IMR-90 (cell line): Measurements from ENCODE around the gene PSME3. TPM values are rescaled to one million over a fixed set of nuclear protein-coding genes. Genes with fewer than 3 reads are reported as not detected.

Experiments
- ATAC-seq: fragments of 200-7000 bp; cut with Tn5 transposase; 2 replicates; pipeline ENCODE4 v1.9.1; 2020; ENCODE audit warnings: low read depth, mild to moderate bottlenecking, moderate library complexity
- BruUV-seq: library from RNA; stranded (reverse); fragments of 400-500 nt; replicated peaks from 2 replicates; lab custom pipeline; 2021; lab: Mats Ljungman, UMichigan
- CTCF ChIA-PET: fragments of 300-600 bp; formaldehyde crosslinking; extraction: SDS; loops from one replicate; lab custom pipeline; 2021; ENCODE audit warnings: antibody characterized with exemption; lab: Yijun Ruan, JAX
- POLR2A ChIA-PET: fragments of 300-600 bp; sonication (Branson Sonifier 250); formaldehyde crosslinking; loops from one replicate; lab custom pipeline; 2022; ENCODE audit warnings: antibody characterized with exemption; ENCODE audit not compliant: unreplicated experiment; lab: Charles Lee
- DNase-seq: peaks from one replicate; pipeline ENCODE4 v3.0.0; 2013
- H2AFZ ChIP-seq: replicated peaks from 2 replicates; pipeline ENCODE3; 2013; ENCODE audit warnings: low read length, mild to moderate bottlenecking; ENCODE audit not compliant: poor library complexity
- H2AK5ac ChIP-seq: 2 replicates; pipeline ENCODE4 v1.6.1; 2013; ENCODE audit warnings: low read depth, low read length, inconsistent platforms
- H2AK9ac ChIP-seq: replicated peaks from 2 replicates; pipeline ENCODE3; 2013; ENCODE audit warnings: mild to moderate bottlenecking, low read depth, low read length, moderate library complexity; ENCODE audit not compliant: poor library complexity
- H2BK120ac ChIP-seq: 2 replicates; pipeline ENCODE4 v1.6.1; 2013; ENCODE audit warnings: low read depth, low read length, inconsistent platforms
- H2BK15ac ChIP-seq: 3 replicates; pipeline ENCODE4 v1.6.1; 2013; ENCODE audit warnings: low read depth, low read length, inconsistent platforms
- H2BK20ac ChIP-seq: 2 replicates; pipeline ENCODE4 v1.6.1; 2013; ENCODE audit warnings: low read depth, mild to moderate bottlenecking, inconsistent platforms, low read length, moderate library complexity
- H2BK5ac ChIP-seq: 2 replicates; pipeline ENCODE4 v1.6.1; 2013; ENCODE audit warnings: mild to moderate bottlenecking, low read depth, low read length, inconsistent platforms; ENCODE audit not compliant: poor library complexity, severe bottlenecking
- H3K14ac ChIP-seq: replicated peaks from 2 replicates; pipeline ENCODE4 v1.6.1; 2013; ENCODE audit warnings: low read depth, low read length, inconsistent platforms
- H3K18ac ChIP-seq: 2 replicates; pipeline ENCODE4 v1.6.1; 2013; ENCODE audit warnings: low read depth, low read length, control low read depth
- H3K23ac ChIP-seq: 2 replicates; pipeline ENCODE4 v1.6.1; 2013; ENCODE audit warnings: low read depth, low read length, inconsistent platforms
- H3K27ac ChIP-seq: 2 replicates; pipeline ENCODE4 v1.5.1; 2013; ENCODE audit warnings: mild to moderate bottlenecking, control low read depth, low read length; ENCODE audit not compliant: insufficient read depth
- H3K27me3 ChIP-seq: 2 replicates; pipeline ENCODE4 v1.6.1; 2013; ENCODE audit warnings: low read length; ENCODE audit not compliant: control insufficient read depth, insufficient read depth
- H3K36me3 ChIP-seq: 2 replicates; pipeline ENCODE4 v1.6.1; 2013; ENCODE audit warnings: low read length, mixed read lengths; ENCODE audit not compliant: control insufficient read depth, insufficient read depth
- H3K4ac ChIP-seq: 2 replicates; pipeline ENCODE4 v1.6.1; 2013; ENCODE audit warnings: low read depth, low read length, inconsistent platforms
- H3K4me1 ChIP-seq: 2 replicates; pipeline ENCODE4 v1.6.1; 2013; ENCODE audit warnings: low read length, mixed read lengths; ENCODE audit not compliant: control insufficient read depth, insufficient read depth
- H3K4me2 ChIP-seq: 2 replicates; pipeline ENCODE4 v1.6.1; 2013; ENCODE audit warnings: low read depth, mild to moderate bottlenecking, control low read depth, low read length, moderate library complexity
- H3K4me3 ChIP-seq: 2 replicates; pipeline ENCODE4 v1.5.1; 2013; ENCODE audit warnings: low read depth, mild to moderate bottlenecking, control low read depth, low read length, moderate library complexity; ENCODE audit not compliant: insufficient read depth
- H3K56ac ChIP-seq: 2 replicates; pipeline ENCODE4 v1.6.1; 2013; ENCODE audit warnings: low read length, inconsistent platforms; ENCODE audit not compliant: insufficient read depth; ENCODE audit errors: extremely low read depth
- H3K79me1 ChIP-seq, 2 experiments: 2 replicates each; pipeline ENCODE4 v1.6.1; 2013; ENCODE audit warnings: low read length in 2 of 2, inconsistent platforms in 1 of 2, low read depth in 1 of 2
- H3K9ac ChIP-seq: 2 replicates; pipeline ENCODE4 v1.6.1; 2013; ENCODE audit warnings: low read depth, low read length, control low read depth
- H3K9me1 ChIP-seq: 2 replicates; pipeline ENCODE4 v1.6.1; 2013; ENCODE audit warnings: low read length, inconsistent platforms; ENCODE audit not compliant: insufficient read depth
- H3K9me3 ChIP-seq: 2 replicates; pipeline ENCODE4 v1.6.1; 2013; ENCODE audit warnings: low read length; ENCODE audit not compliant: control insufficient read depth, insufficient read depth
- H4K20me1 ChIP-seq: 2 replicates; pipeline ENCODE4 v1.6.1; 2013; ENCODE audit warnings: low read length, inconsistent platforms; ENCODE audit not compliant: insufficient read depth
- H4K5ac ChIP-seq: 2 replicates; pipeline ENCODE4 v1.6.1; 2013; ENCODE audit warnings: mild to moderate bottlenecking, low read depth, low read length, control low read depth
- H4K8ac ChIP-seq, 2 experiments: 2 replicates each; pipeline ENCODE4 v1.6.1; 2013; ENCODE audit warnings: low read depth in 2 of 2, low read length in 2 of 2, control low read depth in 1 of 2, inconsistent platforms in 1 of 2
- H4K91ac ChIP-seq: 2 replicates; pipeline ENCODE4 v1.6.1; 2013; ENCODE audit warnings: low read depth, low read length, inconsistent platforms; ENCODE audit not compliant: insufficient read depth
- CEBPB ChIP-seq: IDR thresholded peaks from 2 replicates; pipeline ENCODE4 v1.6.1; 2012; ENCODE audit warnings: low read depth, low read length, improper control_type of control experiment
- CHD1 ChIP-seq: IDR thresholded peaks from 2 replicates; pipeline ENCODE4 v1.6.1; 2012; ENCODE audit warnings: low read depth, low read length, improper control_type of control experiment
- CTCF ChIP-seq: conservative IDR thresholded peaks from 2 replicates; pipeline ENCODE4 v1.5.1; 2012; ENCODE audit warnings: mild to moderate bottlenecking, low read depth, low read length, improper control_type of control experiment
- ELK1 ChIP-seq: fragments of 150-350 bp; IDR thresholded peaks from 2 replicates; pipeline ENCODE4 v1.6.1; 2016; ENCODE audit warnings: low read depth, mild to moderate bottlenecking, low read length, moderate library complexity, borderline replicate concordance
- FOS ChIP-seq: fragments of 150-350 bp; IDR thresholded peaks from 2 replicates; pipeline ENCODE4 v1.6.1; 2016; ENCODE audit warnings: low read depth, low read length
- MAFK ChIP-seq: IDR thresholded peaks from 2 replicates; pipeline ENCODE4 v1.6.1; 2012; ENCODE audit warnings: low read depth, low read length, improper control_type of control experiment
- MAZ ChIP-seq: IDR thresholded peaks from 2 replicates; pipeline ENCODE4 v1.6.1; 2012; ENCODE audit warnings: low read depth, mild to moderate bottlenecking, low read length, improper control_type of control experiment, moderate library complexity, borderline replicate concordance
- MXI1 ChIP-seq: IDR thresholded peaks from 2 replicates; pipeline ENCODE4 v1.6.1; 2012; ENCODE audit warnings: low read depth, mild to moderate bottlenecking, low read length, moderate library complexity, borderline replicate concordance
- NFE2L2 ChIP-seq: fragments of 150-350 bp; IDR thresholded peaks from 2 replicates; pipeline ENCODE4 v1.6.1; 2016; ENCODE audit warnings: low read depth, mild to moderate bottlenecking, low read length
- POLR2A ChIP-seq: IDR thresholded peaks from 2 replicates; pipeline ENCODE4 v1.6.1; 2012; ENCODE audit warnings: mild to moderate bottlenecking, low read depth, low read length
- RAD21 ChIP-seq: IDR thresholded peaks from 2 replicates; pipeline ENCODE4 v1.6.1; 2012; ENCODE audit warnings: low read length, improper control_type of control experiment
- RCOR1 ChIP-seq: IDR thresholded peaks from 2 replicates; pipeline ENCODE4 v1.6.1; 2012; ENCODE audit warnings: mild to moderate bottlenecking, low read length, improper control_type of control experiment; ENCODE audit not compliant: insufficient replicate concordance
- RFX5 ChIP-seq: IDR thresholded peaks from 2 replicates; pipeline ENCODE4 v1.8.0; 2012; ENCODE audit warnings: low read depth, mild to moderate bottlenecking, low read length, moderate library complexity
- SMC3 ChIP-seq: fragments of 150-350 bp; IDR thresholded peaks from 2 replicates; pipeline ENCODE4 v1.6.1; 2016; ENCODE audit warnings: low read depth, mild to moderate bottlenecking, antibody characterized with exemption, low read length, moderate library complexity
- USF2 ChIP-seq: fragments of 150-350 bp; IDR thresholded peaks from 2 replicates; pipeline ENCODE4 v1.6.1; 2017; ENCODE audit warnings: mild to moderate bottlenecking, antibody characterized with exemption, low read length, low read depth
- WGBS, 2 experiments: methylation state at CpG; one replicate each; pipeline versions ENCODE4 v1.1.5 to v1.1.7; 2013; ENCODE audit warnings: missing lambda C conversion rate in 2 of 2; ENCODE audit not compliant: insufficient read length in 1 of 2; ENCODE audit errors: extremely low coverage in 2 of 2; 5-methylcytosine and 5-hydroxymethylcytosine counted together
- dilution Hi-C: fragments of 300-500 bp; cut with HindIII; formaldehyde crosslinking; loops from one replicate; pipeline ENCODE4 v1.14.3; 2018; ENCODE audit warnings: low sequenced_read_pairs; ENCODE audit not compliant: unreplicated experiment
- in situ Hi-C: fragments of 300-500 bp; cut with MboI; formaldehyde crosslinking; loops from 3 replicates; pipeline ENCODE4 v1.14.3; 2019; ENCODE audit warnings: low sequenced_read_pairs, inconsistent platforms, mixed read lengths
- intact Hi-C: fragments of 100-400 bp; cut with micrococcal nuclease; formaldehyde crosslinking; loops from 2 replicates; pipeline ENCODE4 v1.10.0; 2022
- polyA plus RNA-seq, 3 experiments: library from polyadenylated mRNA; depleted of rRNA; stranded (reverse); fragments of >200 nt; gene quantifications; 2 replicates each; pipeline ENCODE4 v1.2.3, GENCODE V29; 2012; ENCODE audit warnings: low replicate concordance in 1 of 3
- total RNA-seq: library from RNA; depleted of rRNA; stranded (reverse); fragments of >200 nt; gene quantifications from 2 replicates; pipeline ENCODE4 v1.2.3, GENCODE V29; 2012

The PSME3 gene
- total and polyA plus RNA-seq, 2 of the 4 experiments (the other 2 are of a cell fraction), result 72.4 to 100 TPM

- Histone ChIP-seq H3K9ac (no peak overlapping the region), H3K14ac (no peak overlapping the region), H2AK5ac (no peak overlapping the region), H2AK9ac (no peak overlapping the region), H3K4me1 (peaks cover 3% of the 10 kb centered on the region; the same call in 1 of the 2 replicates), H3K4me3 (no peak overlapping the region), H3K36me3 (no peaks in the 10 kb centered on the region), H4K91ac (no peak overlapping the region), H3K4me2 (no peak overlapping the region; the same call in 1 of the 2 replicates), H3K9me3 (no peaks in the 10 kb centered on the region), H3K23ac (no peak overlapping the region), H2BK20ac (no peak overlapping the region), H3K27ac (peak overlapping the region; percentile 11; the same call in 1 of the 2 replicates), H4K8ac (no peak overlapping the region), H3K79me1 (peaks cover 2 to 6% of the 10 kb centered on the region in 2 experiments; a peak in 3 of 4 replicates), H4K20me1 (no peaks in the 10 kb centered on the region), H3K9me1 (0 out of 2 replicates have a peak, but pooled peaks cover 3% of the 10 kb centered on the region), H3K27me3 (no peaks in the 10 kb centered on the region), H2AFZ (no peak overlapping the region), H3K4ac (no peak overlapping the region), H2BK5ac (no peak overlapping the region), H2BK120ac (no peak overlapping the region), H2BK15ac (no peak overlapping the region), H3K56ac (no peak overlapping the region), H4K5ac (no peak overlapping the region), H3K18ac (no peak overlapping the region)
- ChIA-PET POLR2A (interaction anchor here (0.6 kb wide), 1 partner anchor 156 kb away, joined by 6 read pairs; no protein-coding TSS in a partner anchor), CTCF (no interaction called here)
- dilution Hi-C loops (no loop called here), intact Hi-C loops (no loop called here), in situ Hi-C loops (no loop called here)
- WGBS, 2 experiments, result no CpG with 5 or more reads among the region's 2 CpGs
- DNase-seq (peak; percentile 35), ATAC-seq (peak; percentile 12)
- no TSS peak for BruUV-seq
- no peak for TF ChIP-seq MXI1
- no peak for TF ChIP-seq CTCF
- no peak for TF ChIP-seq ELK1
- no peak for TF ChIP-seq RCOR1
- TF ChIP-seq CEBPB, result no peak
- no peak for TF ChIP-seq CHD1
- TF ChIP-seq FOS, result no peak
- no peak for TF ChIP-seq RFX5
- no peak for TF ChIP-seq POLR2A
- TF ChIP-seq SMC3, result no peak
- TF ChIP-seq RAD21, result no peak
- no peak for TF ChIP-seq MAZ
- no peak for TF ChIP-seq MAFK
- TF ChIP-seq USF2, result no peak
- TF ChIP-seq NFE2L2, result no peak
Observed at GRCh38 chr17:42803074-42803883, 29.9 kb upstream of the PSME3 start.
